ENCODE data around the gene HOXC5.

Gene HOXC5

DNA sequence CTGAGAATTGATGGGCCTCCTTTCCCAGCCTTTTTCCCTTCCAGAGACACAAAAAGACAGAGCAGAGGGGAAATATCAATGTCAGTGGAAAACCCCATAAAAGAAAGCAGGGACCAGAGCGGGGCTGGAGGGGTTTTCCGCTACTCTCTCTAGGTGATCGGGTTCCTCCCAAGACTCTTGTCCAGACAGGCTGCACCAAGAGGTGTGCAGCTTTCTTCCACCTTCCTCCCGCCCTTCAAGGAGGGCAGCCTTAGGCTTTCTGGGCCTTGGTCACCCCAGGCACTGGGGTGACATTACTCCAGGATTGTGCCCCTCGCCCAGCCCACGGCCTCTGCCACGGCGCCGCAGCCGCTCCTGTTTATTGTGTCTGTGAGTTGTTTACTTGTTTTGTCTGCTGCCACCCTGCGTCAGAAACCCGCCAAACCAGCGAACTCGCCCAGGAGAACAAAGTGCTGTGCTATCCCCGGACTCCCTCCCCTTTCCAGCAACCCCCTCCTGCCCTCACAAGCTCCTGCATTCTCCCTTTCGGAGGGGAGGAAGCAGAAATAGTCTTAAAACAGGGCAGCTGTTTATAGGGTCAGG, 11.3 kb upstream of the HOXC5 start:
- Histone ChIP-seq H3K4me3 (ENCODE audit: low read length) (no peak overlapping the region), H3K4me1 (ENCODE audit: control insufficient read depth, insufficient read depth, low read length) (peaks cover 22% of the 10 kb centered on the region)

DNA sequence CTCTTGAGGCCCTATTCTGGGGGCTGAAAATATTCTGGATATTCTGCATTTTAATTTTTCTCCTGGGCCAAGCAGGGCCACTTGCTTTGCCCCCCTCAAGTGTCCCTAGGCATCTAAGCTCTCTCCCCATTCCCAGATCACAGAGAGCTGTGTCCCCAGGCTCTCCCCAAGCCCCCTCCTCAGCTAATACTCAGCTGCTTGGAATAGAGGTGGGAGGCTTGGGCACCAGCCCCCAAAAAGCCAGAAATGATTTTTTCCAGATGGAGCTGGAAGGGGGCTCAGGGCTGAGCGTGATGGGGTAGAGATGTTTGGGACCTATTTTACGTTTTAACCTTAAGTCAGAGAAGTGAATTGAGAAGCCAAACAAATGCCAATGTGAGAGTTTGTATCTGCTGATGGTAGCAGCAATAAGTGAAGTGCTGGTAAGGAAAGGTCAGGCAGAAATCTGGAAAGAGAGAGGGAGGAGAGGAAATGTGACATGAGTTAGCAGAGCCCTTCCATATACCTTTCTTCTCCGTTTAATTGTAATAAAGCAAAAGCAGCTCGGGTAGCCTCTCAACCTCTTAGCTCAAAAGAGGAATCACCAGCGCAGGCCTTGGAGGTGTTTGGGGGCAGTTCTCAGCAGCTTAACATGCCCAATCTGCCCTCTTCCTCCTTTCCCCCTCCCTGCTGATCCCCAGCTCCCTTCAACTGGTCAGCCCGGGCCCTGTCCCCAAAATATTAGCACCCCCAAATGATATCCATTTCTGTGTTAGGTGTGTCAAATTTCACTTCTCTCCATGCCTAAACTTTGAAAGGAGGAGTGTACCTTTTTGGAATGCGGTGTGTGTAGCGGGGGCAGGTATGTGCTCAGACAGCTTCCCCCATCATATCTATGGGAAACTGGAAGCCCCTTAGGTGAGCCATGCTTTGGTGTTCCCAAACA, 9.6 kb upstream of the HOXC5 start:
- Histone ChIP-seq H3K4me1 (ENCODE audit: control insufficient read depth, insufficient read depth, low read length) (peaks cover 13% of the 10 kb centered on the region), H3K36me3 (ENCODE audit: control insufficient read depth, insufficient read depth, low read length) (no peaks in the 10 kb centered on the region), H3K9me3 (ENCODE audit: control insufficient read depth, low read length) (no peaks in the 10 kb centered on the region), H3K9ac (ENCODE audit: low read length) (no peak overlapping the region), H3K27me3 (ENCODE audit: control insufficient read depth, insufficient read depth, low read length) (peaks cover 98% of the 10 kb centered on the region), H3K4me3 (ENCODE audit: low read length) (no peak overlapping the region)

More for the DNA sequence above, 11.3 kb upstream of the HOXC5 start:
- Histone ChIP-seq H3K36me3 (ENCODE audit: control insufficient read depth, insufficient read depth, low read length) (no peaks in the 10 kb centered on the region), H3K9me3 (ENCODE audit: control insufficient read depth, low read length) (no peaks in the 10 kb centered on the region), H3K9ac (ENCODE audit: low read length) (no peak overlapping the region), H3K27me3 (ENCODE audit: control insufficient read depth, insufficient read depth, low read length) (peaks cover 99% of the 10 kb centered on the region)

DNA sequence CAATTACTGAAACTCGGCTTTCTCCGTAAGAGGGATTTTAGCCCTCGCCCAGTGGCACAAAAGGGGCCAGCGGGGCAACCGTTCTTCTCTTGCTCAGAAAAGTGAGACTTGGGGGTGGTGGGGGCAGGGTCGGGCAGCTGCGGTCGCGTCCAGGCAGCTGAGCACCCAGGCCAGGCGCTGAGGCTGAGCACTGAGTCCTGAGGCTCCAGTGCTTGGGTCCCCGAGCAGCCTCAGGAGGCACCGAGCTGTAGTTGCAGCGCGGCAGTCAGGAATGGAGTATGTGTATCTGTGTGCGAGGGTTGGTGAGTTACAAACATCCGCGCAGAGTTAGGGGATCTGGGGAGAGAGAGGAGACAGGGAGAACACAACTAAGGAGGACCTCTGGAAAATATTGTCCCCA, 8.7 kb upstream of the HOXC5 start:
- Histone ChIP-seq H3K9ac (ENCODE audit: low read length) (no peak overlapping the region), H3K4me3 (ENCODE audit: low read length) (no peak overlapping the region), H3K9me3 (ENCODE audit: control insufficient read depth, low read length) (no peaks in the 10 kb centered on the region), H3K27me3 (ENCODE audit: control insufficient read depth, insufficient read depth, low read length) (peaks cover 99% of the 10 kb centered on the region), H3K36me3 (ENCODE audit: control insufficient read depth, insufficient read depth, low read length) (no peaks in the 10 kb centered on the region), H3K4me1 (ENCODE audit: control insufficient read depth, insufficient read depth, low read length) (peaks cover 7% of the 10 kb centered on the region)

DNA sequence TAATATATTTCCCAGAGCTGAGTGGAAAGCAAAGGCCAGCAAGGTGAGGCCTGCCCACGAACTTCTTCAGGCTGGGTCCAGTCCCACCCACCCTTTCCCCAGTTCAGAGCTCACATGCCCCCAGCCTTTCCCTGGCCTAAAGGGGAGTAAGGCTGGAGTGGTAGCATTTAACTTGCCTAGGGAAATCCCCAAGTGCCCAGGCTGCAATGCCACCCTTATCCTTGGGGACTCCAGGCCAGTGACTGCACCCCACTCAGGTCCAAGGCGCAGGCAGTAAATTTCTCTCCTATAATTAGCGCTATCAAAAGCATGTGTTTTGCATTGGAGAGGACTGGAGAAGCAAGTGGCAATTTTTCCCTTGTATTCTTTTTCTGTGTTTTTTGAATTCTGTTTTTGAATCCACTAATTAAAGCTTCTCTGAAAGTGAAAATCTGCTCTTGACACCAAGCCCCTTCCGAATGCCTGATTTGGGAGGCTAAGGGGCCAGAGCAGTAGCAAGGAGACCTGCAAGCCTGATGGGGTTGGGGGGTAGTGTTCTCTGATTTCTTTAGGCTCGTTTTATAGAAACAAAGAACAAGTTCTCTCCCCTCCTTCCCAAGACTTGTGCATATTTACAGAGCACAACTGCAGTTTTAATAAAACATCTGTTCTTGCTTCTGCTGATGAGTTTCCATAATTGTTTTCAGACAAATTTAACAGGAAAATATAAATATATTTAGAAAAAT, 8.1 kb upstream of the HOXC5 start:
- Histone ChIP-seq H3K4me1 (ENCODE audit: control insufficient read depth, insufficient read depth, low read length) (peaks cover under 1% of the 10 kb centered on the region), H3K36me3 (ENCODE audit: control insufficient read depth, insufficient read depth, low read length) (no peaks in the 10 kb centered on the region), H3K27me3 (ENCODE audit: control insufficient read depth, insufficient read depth, low read length) (peaks cover 97% of the 10 kb centered on the region), H3K9ac (ENCODE audit: low read length) (no peak overlapping the region), H3K4me3 (ENCODE audit: low read length) (no peak overlapping the region), H3K9me3 (ENCODE audit: control insufficient read depth, low read length) (no peaks in the 10 kb centered on the region)

DNA sequence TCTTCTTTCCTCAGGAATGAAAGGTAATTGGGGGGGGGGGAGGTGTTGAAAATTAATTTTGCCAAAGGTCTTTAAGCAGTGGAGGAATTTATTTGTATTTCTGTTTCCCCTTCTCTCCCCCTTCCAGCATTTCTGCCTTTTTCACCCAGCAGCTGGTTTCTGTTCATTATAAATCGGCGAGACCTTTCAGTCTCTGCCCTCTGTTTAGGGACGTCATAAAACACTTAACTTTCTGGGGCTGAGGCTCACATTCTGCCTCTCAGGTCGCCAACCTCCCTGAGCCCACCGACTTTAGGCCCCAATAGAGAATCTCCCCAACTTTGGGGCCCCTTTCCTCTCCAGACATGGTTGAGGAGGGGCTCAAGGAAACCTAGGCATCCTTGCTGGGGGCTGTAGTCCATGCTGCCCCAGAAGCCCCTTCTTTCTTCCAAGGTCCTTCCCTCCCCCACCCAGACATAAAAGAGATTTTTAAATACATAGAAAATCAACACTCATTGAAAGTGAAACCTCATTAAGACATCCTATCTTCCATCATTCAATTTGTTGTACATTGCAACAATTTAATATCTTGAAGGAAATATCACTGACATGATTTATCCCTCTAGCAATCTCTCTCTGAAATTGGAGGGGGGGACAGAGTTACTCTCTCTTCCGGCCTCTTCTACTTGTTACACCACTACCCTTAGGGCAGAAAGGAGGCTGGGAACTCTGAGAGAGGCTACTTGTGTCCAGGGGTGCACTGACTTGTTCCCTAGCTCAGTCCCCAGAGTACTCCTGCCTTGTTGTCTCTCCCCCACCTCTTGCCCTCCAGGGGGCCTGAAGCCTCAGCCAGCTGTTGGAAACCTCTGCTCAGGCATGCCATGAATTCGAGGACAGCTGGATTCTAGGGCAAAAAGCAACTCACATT, 7.1 kb upstream of the HOXC5 start:
- no peaks in the 10 kb centered on the region for H3K36me3 ChIP-seq (ENCODE audit: control insufficient read depth, insufficient read depth, low read length)
- no peaks in the 10 kb centered on the region for H3K9me3 ChIP-seq (ENCODE audit: control insufficient read depth, low read length)
- no peak overlapping the region for H3K9ac ChIP-seq (ENCODE audit: low read length)
- no peaks in the 10 kb centered on the region for H3K4me1 ChIP-seq (ENCODE audit: control insufficient read depth, insufficient read depth, low read length)
- peaks cover 97% of the 10 kb centered on the region for H3K27me3 ChIP-seq (ENCODE audit: control insufficient read depth, insufficient read depth, low read length)
- H3K4me3 ChIP-seq (ENCODE audit: low read length): no peak overlapping the region

DNA sequence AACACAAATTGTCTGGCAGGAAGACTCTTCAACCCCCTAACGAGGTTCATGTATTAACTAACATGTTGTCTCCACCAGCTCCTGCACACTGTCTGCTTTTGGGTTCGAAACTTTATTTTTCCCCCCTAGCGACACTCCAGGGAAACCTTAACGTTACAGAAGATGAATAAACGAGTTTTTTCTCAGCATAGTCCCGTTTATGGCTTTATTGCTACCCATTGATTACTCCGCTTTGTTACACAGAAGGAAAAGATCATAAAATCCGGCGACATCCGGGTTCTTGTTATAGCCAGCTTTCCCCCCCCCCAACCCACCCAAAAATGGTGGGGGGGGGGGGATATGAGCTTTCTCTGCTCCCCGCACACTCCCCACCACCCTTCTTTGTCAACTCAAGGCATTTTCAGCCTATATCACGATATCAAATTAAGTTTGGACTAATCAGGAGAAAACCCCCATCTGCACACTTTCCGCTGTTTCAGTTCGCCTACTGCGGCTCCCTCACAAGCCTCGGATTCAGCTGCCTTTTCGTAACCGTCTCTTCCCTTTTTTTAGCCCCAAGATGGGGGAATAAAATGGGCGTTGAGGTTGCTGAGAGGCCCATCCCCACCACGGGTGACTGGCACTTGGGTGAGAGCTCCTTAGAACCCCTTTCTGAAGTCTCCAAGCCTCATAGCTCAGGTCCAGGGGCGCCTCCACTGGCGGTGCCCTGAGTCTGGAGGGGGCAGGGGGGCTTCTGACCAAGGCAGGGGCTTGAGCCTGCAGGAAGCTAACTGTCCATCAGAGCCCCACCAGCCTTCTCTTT, 6.0 kb upstream of the HOXC5 start:
- H3K27me3 ChIP-seq (ENCODE audit: control insufficient read depth, insufficient read depth, low read length): peaks cover 97% of the 10 kb centered on the region
- no peaks in the 10 kb centered on the region for H3K36me3 ChIP-seq (ENCODE audit: control insufficient read depth, insufficient read depth, low read length)
- H3K9ac ChIP-seq (ENCODE audit: low read length): no peak overlapping the region
- H3K9me3 ChIP-seq (ENCODE audit: control insufficient read depth, low read length): no peaks in the 10 kb centered on the region
- no peak overlapping the region for H3K4me3 ChIP-seq (ENCODE audit: low read length)
- no peaks in the 10 kb centered on the region for H3K4me1 ChIP-seq (ENCODE audit: control insufficient read depth, insufficient read depth, low read length)

DNA sequence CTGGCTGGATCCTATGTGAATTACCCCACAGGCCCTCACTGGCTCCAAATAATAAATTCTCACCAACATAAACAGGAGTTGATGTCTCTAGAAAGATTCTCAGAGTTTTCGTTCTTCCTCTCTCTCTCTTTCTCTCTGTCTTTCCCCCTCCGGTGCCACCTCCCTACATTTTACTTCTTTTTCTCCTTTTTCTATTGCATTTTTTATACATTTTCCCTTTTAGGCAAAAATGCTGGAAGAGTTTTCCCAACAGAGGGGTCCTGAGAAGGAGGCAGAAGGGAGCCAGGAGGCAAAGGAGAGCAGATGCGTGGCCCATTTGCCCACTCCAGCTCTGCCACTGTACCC, 5.4 kb upstream of the HOXC5 start:
- no peak overlapping the region for H3K4me3 ChIP-seq (ENCODE audit: low read length)
- H3K27me3 ChIP-seq (ENCODE audit: control insufficient read depth, insufficient read depth, low read length): peaks cover 97% of the 10 kb centered on the region
- no peaks in the 10 kb centered on the region for H3K36me3 ChIP-seq (ENCODE audit: control insufficient read depth, insufficient read depth, low read length)
- no peaks in the 10 kb centered on the region for H3K9me3 ChIP-seq (ENCODE audit: control insufficient read depth, low read length)
- H3K9ac ChIP-seq (ENCODE audit: low read length): no peak overlapping the region
- H3K4me1 ChIP-seq (ENCODE audit: control insufficient read depth, insufficient read depth, low read length): no peaks in the 10 kb centered on the region

DNA sequence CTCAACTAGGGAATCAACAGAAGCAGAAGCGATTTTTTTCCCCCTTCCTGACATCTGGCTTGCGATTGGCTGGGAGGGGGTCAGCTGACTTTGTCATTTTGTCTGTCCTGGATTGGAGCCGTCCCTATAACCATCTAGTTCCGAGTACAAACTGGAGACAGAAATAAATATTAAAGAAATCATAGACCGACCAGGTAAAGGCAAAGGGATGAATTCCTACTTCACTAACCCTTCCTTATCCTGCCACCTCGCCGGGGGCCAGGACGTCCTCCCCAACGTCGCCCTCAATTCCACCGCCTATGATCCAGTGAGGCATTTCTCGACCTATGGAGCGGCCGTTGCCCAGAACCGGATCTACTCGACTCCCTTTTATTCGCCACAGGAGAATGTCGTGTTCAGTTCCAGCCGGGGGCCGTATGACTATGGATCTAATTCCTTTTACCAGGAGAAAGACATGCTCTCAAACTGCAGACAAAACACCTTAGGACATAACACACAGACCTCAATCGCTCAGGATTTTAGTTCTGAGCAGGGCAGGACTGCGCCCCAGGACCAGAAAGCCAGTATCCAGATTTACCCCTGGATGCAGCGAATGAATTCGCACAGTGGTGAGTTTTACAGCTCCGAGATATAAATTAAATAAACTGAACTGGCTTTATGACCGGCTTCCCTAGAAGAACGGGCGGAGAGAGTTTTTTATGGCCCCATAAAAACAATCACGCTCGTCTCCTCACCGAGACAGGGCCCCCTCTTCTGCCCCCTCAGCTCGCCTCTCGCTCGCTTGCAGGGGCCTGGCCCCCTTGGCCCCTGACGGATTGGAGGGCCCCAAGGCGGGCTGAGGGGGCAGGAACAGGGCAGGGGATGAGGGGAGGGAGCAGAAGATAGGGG, 4.3 kb upstream of the HOXC5 start, which contains the start of gene HOXC6:
Gene HOXC6 (plus strand): TSS at position 127 of the 888 bp plus-strand sequence. CDS start 82 bp downstream, at position 209.
- no peaks in the 10 kb centered on the region for H3K36me3 ChIP-seq (ENCODE audit: control insufficient read depth, insufficient read depth, low read length)
- no peaks in the 10 kb centered on the region for H3K9me3 ChIP-seq (ENCODE audit: control insufficient read depth, low read length)
- peaks cover 96% of the 10 kb centered on the region for H3K27me3 ChIP-seq (ENCODE audit: control insufficient read depth, insufficient read depth, low read length)
- H3K9ac ChIP-seq (ENCODE audit: low read length): no peak within 1 kb of the TSS
- no peak within 1 kb of the TSS for H3K4me3 ChIP-seq (ENCODE audit: low read length)
- peaks cover 9% of the 10 kb centered on the region for H3K4me1 ChIP-seq (ENCODE audit: control insufficient read depth, insufficient read depth, low read length)

DNA sequence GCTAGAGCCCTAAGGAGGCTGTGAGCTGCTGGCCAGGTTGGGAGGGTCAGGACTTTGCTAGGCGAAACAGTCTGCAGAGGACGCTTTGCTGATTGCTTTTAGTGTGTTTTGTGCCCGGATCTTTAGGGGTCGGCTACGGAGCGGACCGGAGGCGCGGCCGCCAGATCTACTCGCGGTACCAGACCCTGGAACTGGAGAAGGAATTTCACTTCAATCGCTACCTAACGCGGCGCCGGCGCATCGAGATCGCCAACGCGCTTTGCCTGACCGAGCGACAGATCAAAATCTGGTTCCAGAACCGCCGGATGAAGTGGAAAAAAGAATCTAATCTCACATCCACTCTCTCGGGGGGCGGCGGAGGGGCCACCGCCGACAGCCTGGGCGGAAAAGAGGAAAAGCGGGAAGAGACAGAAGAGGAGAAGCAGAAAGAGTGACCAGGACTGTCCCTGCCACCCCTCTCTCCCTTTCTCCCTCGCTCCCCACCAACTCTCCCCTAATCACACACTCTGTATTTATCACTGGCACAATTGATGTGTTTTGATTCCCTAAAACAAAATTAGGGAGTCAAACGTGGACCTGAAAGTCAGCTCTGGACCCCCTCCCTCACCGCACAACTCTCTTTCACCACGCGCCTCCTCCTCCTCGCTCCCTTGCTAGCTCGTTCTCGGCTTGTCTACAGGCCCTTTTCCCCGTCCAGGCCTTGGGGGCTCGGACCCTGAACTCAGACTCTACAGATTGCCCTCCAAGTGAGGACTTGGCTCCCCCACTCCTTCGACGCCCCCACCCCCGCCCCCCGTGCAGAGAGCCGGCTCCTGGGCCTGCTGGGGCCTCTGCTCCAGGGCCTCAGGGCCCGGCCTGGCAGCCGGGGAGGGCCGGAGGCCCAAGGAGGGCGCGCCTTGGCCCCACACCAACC, 3.1 kb upstream of the HOXC5 start:
- Histone ChIP-seq H3K9ac (ENCODE audit: low read length) (no peak overlapping the region), H3K4me3 (ENCODE audit: low read length) (no peak overlapping the region), H3K4me1 (ENCODE audit: control insufficient read depth, insufficient read depth, low read length) (peaks cover 15% of the 10 kb centered on the region), H3K27me3 (ENCODE audit: control insufficient read depth, insufficient read depth, low read length) (peaks cover 92% of the 10 kb centered on the region), H3K9me3 (ENCODE audit: control insufficient read depth, low read length) (no peaks in the 10 kb centered on the region), H3K36me3 (ENCODE audit: control insufficient read depth, insufficient read depth, low read length) (no peaks in the 10 kb centered on the region)

DNA sequence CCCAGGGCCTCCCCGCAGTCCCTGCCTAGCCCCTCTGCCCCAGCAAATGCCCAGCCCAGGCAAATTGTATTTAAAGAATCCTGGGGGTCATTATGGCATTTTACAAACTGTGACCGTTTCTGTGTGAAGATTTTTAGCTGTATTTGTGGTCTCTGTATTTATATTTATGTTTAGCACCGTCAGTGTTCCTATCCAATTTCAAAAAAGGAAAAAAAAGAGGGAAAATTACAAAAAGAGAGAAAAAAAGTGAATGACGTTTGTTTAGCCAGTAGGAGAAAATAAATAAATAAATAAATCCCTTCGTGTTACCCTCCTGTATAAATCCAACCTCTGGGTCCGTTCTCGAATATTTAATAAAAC, 2.4 kb upstream of the HOXC5 start:
- Histone ChIP-seq H3K4me3 (ENCODE audit: low read length) (no peak overlapping the region), H3K27me3 (ENCODE audit: control insufficient read depth, insufficient read depth, low read length) (peaks cover 89% of the 10 kb centered on the region), H3K36me3 (ENCODE audit: control insufficient read depth, insufficient read depth, low read length) (no peaks in the 10 kb centered on the region), H3K9ac (ENCODE audit: low read length) (no peak overlapping the region), H3K4me1 (ENCODE audit: control insufficient read depth, insufficient read depth, low read length) (peaks cover 15% of the 10 kb centered on the region), H3K9me3 (ENCODE audit: control insufficient read depth, low read length) (no peaks in the 10 kb centered on the region)

Data from mucosa of stomach (tissue), 1 donor.